ENCODE data around the gene PHOX2A. TPM values are rescaled to one million over a fixed set of nuclear protein-coding genes. Genes with fewer than 3 reads are reported as not detected.

The PHOX2A gene
- total RNA-seq, 6 experiments from 2014 or later = not detected

GRCh38 chr11:72239313-72239848 is 4.6 kb downstream of the PHOX2A start:
- Mint-ChIP-seq H3K9me3 (no peaks in the 10 kb centered on the region), H3K36me3 (ENCODE audit: low read depth) (peaks cover 11% of the 10 kb centered on the region), H3K27ac (peak overlapping the region; percentile 68), H3K27me3 (ENCODE audit: insufficient read depth) (peaks cover 39% of the 10 kb centered on the region), H3K4me3 (peak overlapping the region; percentile 84), H3K4me1 (ENCODE audit: low read depth) (peaks cover 30% of the 10 kb centered on the region)
- TF ChIP-seq CTCF (IDR thresholded peaks at IDR 0.05) = no peak
- DNase-seq = peak; percentile 34

DNA sequence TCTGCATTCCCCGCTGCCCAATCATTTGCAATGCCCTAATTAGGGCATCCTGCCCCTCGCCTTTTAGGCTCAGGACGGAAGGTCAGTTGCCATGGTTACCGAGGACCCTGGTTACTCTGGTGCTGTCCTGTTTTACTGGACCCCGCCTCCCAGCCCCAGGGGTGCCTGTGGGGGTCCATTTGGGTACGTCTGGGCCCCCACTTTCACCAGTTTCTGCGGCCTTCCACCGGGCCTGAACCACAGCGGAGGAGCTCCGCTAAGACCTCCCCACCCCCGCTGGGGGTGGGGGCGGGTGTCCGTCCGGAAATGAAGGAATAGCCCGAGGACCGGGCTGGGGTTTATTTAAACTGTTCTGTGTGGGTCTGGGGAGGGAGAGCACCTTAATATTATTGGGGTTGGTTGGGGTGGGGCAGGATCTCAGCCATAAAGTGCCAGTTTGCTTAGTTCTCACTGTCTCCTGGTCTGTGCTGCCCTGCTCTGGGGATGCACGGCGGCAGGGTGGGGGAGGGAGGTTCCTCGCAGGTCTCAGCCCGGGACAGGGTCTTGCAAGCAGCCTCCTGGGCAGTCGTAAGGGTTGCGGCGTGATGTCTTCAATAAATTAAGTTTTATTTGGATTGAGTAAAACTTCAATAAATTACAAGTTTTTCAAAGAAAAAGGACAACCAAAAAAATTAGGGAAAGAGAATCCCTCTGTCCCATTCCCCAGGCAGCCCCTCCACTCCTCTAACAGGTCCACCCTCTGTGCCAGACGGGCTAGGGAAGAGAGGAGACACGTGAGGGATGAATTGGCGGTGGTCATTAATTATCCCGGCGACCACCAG is 5.3 kb downstream of the PHOX2A start:
- H3K27ac Mint-ChIP-seq = peak overlapping the region; percentile 42; the same call in 1 of the 2 replicates
- peaks cover 39% of the 10 kb centered on the region for H3K27me3 Mint-ChIP-seq (ENCODE audit: insufficient read depth)
- H3K4me1 Mint-ChIP-seq (ENCODE audit: low read depth) = peaks cover 30% of the 10 kb centered on the region
- no peaks in the 10 kb centered on the region for H3K9me3 Mint-ChIP-seq
- peak; percentile 48 for TF ChIP-seq CTCF (IDR thresholded peaks at IDR 0.05)
- H3K36me3 Mint-ChIP-seq (ENCODE audit: low read depth) = peaks cover 18% of the 10 kb centered on the region
- peak overlapping the region; percentile 58 for H3K4me3 Mint-ChIP-seq
- DNase-seq = no peak

DNA sequence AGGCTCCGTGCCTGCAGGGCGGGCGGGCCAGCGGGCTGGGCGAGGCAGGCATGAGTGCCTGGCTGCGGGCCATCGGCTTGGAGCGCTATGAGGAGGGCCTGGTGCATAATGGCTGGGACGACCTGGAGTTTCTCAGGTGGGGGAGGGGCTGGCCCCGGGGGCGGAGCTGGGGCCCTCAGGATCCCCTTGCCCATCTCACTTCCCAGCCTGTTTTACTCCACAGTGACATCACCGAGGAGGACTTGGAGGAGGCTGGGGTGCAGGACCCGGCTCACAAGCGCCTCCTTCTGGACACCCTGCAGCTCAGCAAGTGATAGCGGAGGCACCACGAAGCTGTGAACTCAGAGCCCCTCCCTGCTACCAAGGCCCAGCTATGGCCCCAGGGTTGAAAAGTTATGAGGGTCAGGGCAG is 5.9 kb downstream of the PHOX2A start:
- no peak overlapping the region for H3K4me3 Mint-ChIP-seq
- peak; percentile 86 for TF ChIP-seq CTCF (IDR thresholded peaks at IDR 0.05)
- no peak overlapping the region for H3K27ac Mint-ChIP-seq
- H3K36me3 Mint-ChIP-seq (ENCODE audit: low read depth) = peaks cover 17% of the 10 kb centered on the region
- no peaks in the 10 kb centered on the region for H3K9me3 Mint-ChIP-seq
- H3K4me1 Mint-ChIP-seq (ENCODE audit: low read depth) = peaks cover 26% of the 10 kb centered on the region
- peaks cover 34% of the 10 kb centered on the region for H3K27me3 Mint-ChIP-seq (ENCODE audit: insufficient read depth)
- DNase-seq = peak; percentile 60

DNA sequence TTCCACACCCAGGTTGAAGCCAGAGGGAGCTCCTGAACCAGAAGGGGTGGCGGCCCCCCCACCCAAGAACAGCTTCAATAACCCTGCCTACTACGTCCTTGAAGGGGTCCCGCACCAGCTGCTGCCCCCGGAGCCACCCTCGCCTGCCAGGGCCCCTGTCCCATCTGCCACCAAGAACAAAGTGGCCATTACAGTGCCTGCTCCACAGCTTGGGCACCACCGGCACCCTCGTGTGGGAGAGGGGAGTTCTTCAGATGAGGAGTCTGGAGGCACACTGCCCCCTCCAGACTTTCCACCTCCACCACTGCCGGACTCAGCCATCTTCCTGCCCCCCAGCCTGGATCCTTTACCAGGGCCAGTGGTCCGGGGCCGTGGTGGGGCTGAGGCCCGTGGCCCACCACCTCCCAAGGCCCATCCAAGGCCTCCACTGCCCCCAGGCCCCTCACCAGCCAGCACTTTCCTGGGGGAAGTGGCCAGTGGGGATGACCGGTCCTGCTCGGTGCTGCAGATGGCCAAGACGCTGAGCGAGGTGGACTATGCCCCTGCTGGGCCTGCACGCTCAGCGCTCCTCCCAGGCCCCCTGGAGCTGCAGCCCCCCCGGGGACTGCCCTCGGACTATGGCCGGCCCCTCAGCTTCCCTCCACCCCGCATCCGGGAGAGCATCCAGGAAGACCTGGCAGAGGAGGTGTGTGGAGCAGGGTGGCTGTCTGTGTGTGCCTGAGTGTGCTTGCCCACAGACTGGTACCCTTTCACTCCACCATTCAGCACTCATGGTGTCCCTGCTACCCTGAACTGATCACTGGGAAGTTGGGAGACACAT is 6.7 kb downstream of the PHOX2A start:
- Mint-ChIP-seq H3K27me3 (ENCODE audit: insufficient read depth) (peaks cover 28% of the 10 kb centered on the region), H3K9me3 (no peaks in the 10 kb centered on the region), H3K36me3 (ENCODE audit: low read depth) (peaks cover 20% of the 10 kb centered on the region), H3K4me3 (no peak overlapping the region), H3K27ac (no peak overlapping the region), H3K4me1 (ENCODE audit: low read depth) (peaks cover 25% of the 10 kb centered on the region)
- no peak for TF ChIP-seq CTCF (IDR thresholded peaks at IDR 0.05)
- DNase-seq = no peak

GRCh38 chr11:72236774-72237111 is 7.2 kb downstream of the PHOX2A start:
- Mint-ChIP-seq H3K9me3 (no peaks in the 10 kb centered on the region), H3K36me3 (ENCODE audit: low read depth) (peaks cover 22% of the 10 kb centered on the region), H3K27me3 (ENCODE audit: insufficient read depth) (peaks cover 22% of the 10 kb centered on the region), H3K4me1 (ENCODE audit: low read depth) (peaks cover 25% of the 10 kb centered on the region), H3K27ac (no peak overlapping the region), H3K4me3 (no peak overlapping the region)
- no peak for DNase-seq
- TF ChIP-seq CTCF (IDR thresholded peaks at IDR 0.05) = no peak
